NCI-H1930 (cell line): Measurements from ENCODE around the gene ANP32E.

Experiments used
- DNase-seq, 2 experiments: peaks; one replicate each; lab custom pipeline; 2025; lab: John Stamatoyannopoulos, UW

The ANP32E gene

DNA sequence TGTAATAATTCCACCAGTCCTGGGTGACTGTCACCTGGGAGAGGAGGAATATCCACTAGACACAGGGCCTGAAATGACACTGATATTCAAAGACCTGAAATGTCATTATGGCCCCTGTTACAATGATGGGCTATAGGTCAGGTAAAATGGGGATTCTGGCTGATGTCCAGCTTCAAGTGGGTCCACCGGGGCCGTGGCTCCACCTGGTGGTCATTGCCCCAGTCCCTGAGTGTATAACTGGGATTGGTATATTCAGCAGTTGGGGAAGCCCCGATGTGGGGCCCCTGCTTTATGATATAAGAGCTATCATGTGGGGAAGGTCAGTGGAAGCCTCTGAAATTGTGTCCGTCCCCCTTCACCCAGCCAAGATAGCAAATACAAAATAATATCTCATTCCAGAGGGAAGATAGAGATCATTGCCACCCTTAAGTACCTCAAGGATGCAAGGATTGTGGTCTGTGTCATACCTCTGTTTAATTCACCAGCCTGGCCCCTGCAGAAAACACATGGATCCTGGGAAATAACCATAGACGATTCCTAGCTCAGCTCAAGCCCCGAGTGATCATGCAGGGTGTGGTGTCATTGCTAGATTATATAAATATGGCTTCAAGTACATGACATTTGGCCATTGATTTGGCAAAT lies 66.8 kb downstream of the ANP32E start:
- peak; percentile 2 to 53 for DNase-seq
